Mesenchymal stem cell (in vitro differentiated cells and primary cell): ENCODE results near the gene MEX3A.

Experiments used
- DNase-seq: peaks from one replicate; pipeline ENCODE4 v3.0.0-alpha.2; 2013
- H2AFZ ChIP-seq: one replicate; pipeline ENCODE4 v1.6.1; 2013; ENCODE audit warnings: low read depth, mild to moderate bottlenecking, control low read depth, inconsistent platforms, low read length, moderate library complexity
- H2AK5ac ChIP-seq: 2 replicates; pipeline ENCODE4 v1.6.1; 2013; ENCODE audit warnings: low read length, moderate library complexity, mild to moderate bottlenecking, inconsistent platforms; ENCODE audit not compliant: severe bottlenecking
- H2BK120ac ChIP-seq: one replicate; pipeline ENCODE4 v1.6.1; 2013; ENCODE audit warnings: low read depth, mild to moderate bottlenecking, inconsistent platforms, low read length, moderate library complexity
- H2BK12ac ChIP-seq, 2 experiments: one replicate each; pipeline ENCODE4 v1.6.1; 2013; ENCODE audit warnings: inconsistent platforms in 2 of 2, low read length in 2 of 2, mild to moderate bottlenecking in 2 of 2, moderate library complexity in 2 of 2, control low read depth in 1 of 2
- H2BK15ac ChIP-seq: one replicate; pipeline ENCODE4 v1.6.1; 2013; ENCODE audit warnings: mild to moderate bottlenecking, low read depth, inconsistent platforms; ENCODE audit not compliant: poor library complexity, severe bottlenecking
- H2BK5ac ChIP-seq: 2 replicates; pipeline ENCODE4 v1.6.1; 2013; ENCODE audit warnings: low read depth, mild to moderate bottlenecking, low read length, control low read depth, inconsistent platforms; ENCODE audit not compliant: poor library complexity, severe bottlenecking
- H3K14ac ChIP-seq, 2 experiments: one replicate each; pipeline ENCODE4 v1.6.1; 2013; ENCODE audit warnings: inconsistent platforms in 2 of 2, low read length in 2 of 2, control low read depth in 1 of 2, mild to moderate bottlenecking in 1 of 2, moderate library complexity in 1 of 2
- H3K18ac ChIP-seq, 2 experiments: one replicate each; pipeline ENCODE4 v1.6.1; 2013; ENCODE audit warnings: inconsistent platforms in 2 of 2, low read length in 2 of 2, control low read depth in 1 of 2, low read depth in 1 of 2, mild to moderate bottlenecking in 1 of 2
- H3K23ac ChIP-seq, 2 experiments: one replicate each; pipeline ENCODE4 v1.6.1; 2013; ENCODE audit warnings: inconsistent platforms in 2 of 2, low read length in 2 of 2, mild to moderate bottlenecking in 2 of 2, moderate library complexity in 2 of 2, control low read depth in 1 of 2
- H3K27ac ChIP-seq: 2 replicates; pipeline ENCODE4 v1.5.1; 2013; ENCODE audit warnings: mild to moderate bottlenecking, moderate library complexity, low read length, control low read depth, inconsistent platforms; ENCODE audit not compliant: poor library complexity, severe bottlenecking
- H3K27me3 ChIP-seq, 2 experiments: 2 replicates each; pipeline versions ENCODE4 v1.6.1 to v1.7.0; 2013; ENCODE audit warnings: low read length in 2 of 2, mild to moderate bottlenecking in 2 of 2, moderate library complexity in 2 of 2, control low read depth in 1 of 2, inconsistent platforms in 1 of 2; ENCODE audit not compliant: control insufficient read depth in 1 of 2, insufficient read depth in 1 of 2
- H3K36me3 ChIP-seq, 2 experiments: 2 replicates each; pipeline versions ENCODE4 v1.6.1 to v1.7.0; 2013; ENCODE audit warnings: low read length in 2 of 2, control low read depth in 1 of 2, inconsistent platforms in 1 of 2, low read depth in 1 of 2, mild to moderate bottlenecking in 1 of 2; ENCODE audit not compliant: insufficient read depth in 2 of 2, control insufficient read depth in 1 of 2
- H3K4ac ChIP-seq, 2 experiments: one replicate each; pipeline ENCODE4 v1.6.1; 2013; ENCODE audit warnings: inconsistent platforms in 2 of 2, low read length in 2 of 2, mild to moderate bottlenecking in 2 of 2, moderate library complexity in 2 of 2, control low read depth in 1 of 2, low read depth in 1 of 2
- H3K4me1 ChIP-seq: 2 replicates; pipeline ENCODE4 v1.6.1; 2013; ENCODE audit warnings: low read depth, low read length, control low read depth; ENCODE audit not compliant: control insufficient read depth, insufficient read depth
- H3K4me2 ChIP-seq: 2 replicates; pipeline ENCODE4 v1.6.1; 2013; ENCODE audit warnings: low read length, mild to moderate bottlenecking, inconsistent platforms; ENCODE audit not compliant: poor library complexity, severe bottlenecking
- H3K4me3 ChIP-seq, 2 experiments: 2 replicates each; pipeline versions ENCODE4 v1.5.1 to v1.7.0; 2013; ENCODE audit warnings: low read length in 2 of 2, mild to moderate bottlenecking in 2 of 2, control low read depth in 1 of 2, low read depth in 1 of 2; ENCODE audit not compliant: insufficient read depth in 1 of 2
- H3K79me1 ChIP-seq: replicated peaks from 2 replicates; pipeline ENCODE4 v1.6.1; 2013; ENCODE audit warnings: mild to moderate bottlenecking, control low read depth, low read length, inconsistent platforms; ENCODE audit not compliant: poor library complexity, severe bottlenecking
- H3K9ac ChIP-seq: 2 replicates; pipeline ENCODE4 v1.7.0; 2013; ENCODE audit warnings: mild to moderate bottlenecking, low read length, moderate library complexity
- H3K9me3 ChIP-seq: 2 replicates; pipeline ENCODE4 v1.7.0; 2013; ENCODE audit warnings: mild to moderate bottlenecking, low read length; ENCODE audit not compliant: control insufficient read depth
- H4K8ac ChIP-seq: one replicate; pipeline ENCODE4 v1.6.1; 2013; ENCODE audit warnings: inconsistent platforms, mild to moderate bottlenecking, low read length, moderate library complexity
- H4K91ac ChIP-seq: one replicate; pipeline ENCODE4 v1.6.1; 2013; ENCODE audit warnings: mild to moderate bottlenecking, low read length, inconsistent platforms
- WGBS: methylation state at CpG from one replicate; pipeline ENCODE4 v1.1.7; 2013; ENCODE audit warnings: mixed read lengths; 5-methylcytosine and 5-hydroxymethylcytosine counted together

Gene MEX3A

DNA sequence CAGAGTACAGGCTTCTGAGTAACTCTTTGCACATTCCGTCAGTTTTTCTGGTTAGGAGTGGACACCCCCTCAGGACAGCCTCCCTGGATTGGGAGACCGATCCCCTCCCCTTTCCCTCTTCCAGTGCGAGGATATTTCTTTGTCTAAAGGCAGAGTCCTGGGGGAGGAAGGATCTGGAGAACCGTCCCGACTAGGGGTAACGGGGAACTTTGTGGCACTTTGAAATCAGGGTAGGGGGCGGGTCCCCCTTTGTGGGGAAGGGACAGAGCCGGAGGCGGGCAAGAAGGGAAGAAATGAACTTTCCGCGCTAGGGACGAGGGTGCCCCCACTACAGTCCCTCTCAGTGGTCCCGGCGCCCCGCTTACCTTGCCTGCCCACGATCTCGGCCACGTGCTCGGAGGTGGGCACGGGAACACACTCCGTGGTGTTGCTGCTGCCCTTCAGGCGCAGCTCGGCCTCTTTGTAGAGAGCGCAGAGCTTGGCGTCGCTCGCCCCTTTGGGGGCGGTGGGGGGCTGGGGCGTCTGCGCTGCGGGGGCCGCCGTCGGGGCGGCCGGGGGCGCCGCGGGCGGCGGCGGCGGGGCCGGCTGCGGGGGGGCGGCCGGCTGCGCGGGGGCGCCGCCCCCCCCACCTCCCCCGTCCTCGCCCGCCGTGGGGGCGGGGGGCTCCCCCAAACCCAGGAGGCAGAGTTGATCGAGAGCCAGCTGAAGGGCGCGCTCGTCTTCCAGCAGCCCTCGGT is 917 bp downstream of the MEX3A start:
- no peaks in the 10 kb centered on the region for H3K9me3 ChIP-seq

DNA sequence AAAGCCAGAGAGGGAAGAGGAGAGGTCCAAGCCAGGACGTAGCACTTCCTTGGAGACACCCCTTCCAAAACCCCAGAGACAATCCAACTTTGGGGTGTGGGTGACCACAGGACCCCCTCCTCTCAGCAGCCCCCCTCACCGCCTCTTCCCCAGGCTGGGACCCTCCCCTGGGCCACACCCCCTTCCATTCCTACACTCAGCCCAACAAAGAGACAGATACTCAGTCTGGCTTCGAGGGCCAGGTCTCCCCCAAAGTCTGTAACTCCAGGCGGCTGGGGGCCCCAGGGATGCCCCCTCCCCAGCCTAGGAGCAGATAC is 1.4 kb downstream of the MEX3A start:
- no peak overlapping the region for H2AFZ ChIP-seq
- 0% methylated on average over 4 of the region's 4 CpGs for WGBS
- H2AK5ac ChIP-seq, result peak overlapping the region; percentile 14
- peak overlapping the region in 1 of 2 experiments; percentile 13 for H3K18ac ChIP-seq
- no peak overlapping the region for H2BK120ac ChIP-seq
- DNase-seq, result no peak
- H3K4me2 ChIP-seq, result peak overlapping the region; percentile 91
- peak overlapping the region in 1 of 2 experiments; percentile 62 for H3K14ac ChIP-seq
- peaks cover 32% of the 10 kb centered on the region for H3K4me1 ChIP-seq
- H3K4me3 ChIP-seq, result peak overlapping the region; percentile 76 to 83
- H2BK15ac ChIP-seq, result peak overlapping the region; percentile 41
- H3K79me1 ChIP-seq, result peaks cover 24% of the 10 kb centered on the region
- H3K4ac ChIP-seq, result peak overlapping the region; percentile 9 to 83
- peak overlapping the region; percentile 85 for H3K27ac ChIP-seq
- peak overlapping the region; percentile 53 for H2BK5ac ChIP-seq
- peak overlapping the region in 1 of 2 experiments; percentile 17 for H2BK12ac ChIP-seq
- H3K9me3 ChIP-seq, result no peaks in the 10 kb centered on the region
- H4K91ac ChIP-seq, result no peak overlapping the region
- H3K36me3 ChIP-seq, result peaks cover 0 to 18% of the 10 kb centered on the region in 2 experiments
- no peak overlapping the region for H3K23ac ChIP-seq
- H4K8ac ChIP-seq, result peak overlapping the region; percentile 53
- peak overlapping the region; percentile 71 for H3K9ac ChIP-seq
- peaks cover 0 to 4% of the 10 kb centered on the region in 2 experiments for H3K27me3 ChIP-seq

More for the DNA sequence above, 917 bp downstream of the MEX3A start:
- Histone ChIP-seq H3K4ac (peak overlapping the region; percentile 9 to 83), H4K91ac (peak overlapping the region; percentile 74), H3K9ac (peak overlapping the region; percentile 71), H3K4me3 (peak overlapping the region; percentile 83 to 87), H3K79me1 (peaks cover 20% of the 10 kb centered on the region), H2BK12ac (peak overlapping the region; percentile 41 to 61), H2AFZ (no peak overlapping the region), H3K4me2 (peak overlapping the region; percentile 91), H3K36me3 (peaks cover 0 to 13% of the 10 kb centered on the region in 2 experiments), H3K27me3 (peaks cover 0 to 4% of the 10 kb centered on the region in 2 experiments), H2AK5ac (peak overlapping the region; percentile 31), H3K23ac (peak overlapping the region in 1 of 2 experiments; percentile 23), H3K14ac (peak overlapping the region in 1 of 2 experiments; percentile 97), H3K27ac (peak overlapping the region; percentile 85), H2BK15ac (peak overlapping the region; percentile 41), H2BK5ac (peak overlapping the region; percentile 53), H3K4me1 (peaks cover 29% of the 10 kb centered on the region), H3K18ac (peak overlapping the region; percentile 82 to 88), H2BK120ac (no peak overlapping the region), H4K8ac (peak overlapping the region; percentile 82)
- peak; percentile 42 for DNase-seq
- under 1% methylated on average over 35 of the region's 61 CpGs for WGBS

DNA sequence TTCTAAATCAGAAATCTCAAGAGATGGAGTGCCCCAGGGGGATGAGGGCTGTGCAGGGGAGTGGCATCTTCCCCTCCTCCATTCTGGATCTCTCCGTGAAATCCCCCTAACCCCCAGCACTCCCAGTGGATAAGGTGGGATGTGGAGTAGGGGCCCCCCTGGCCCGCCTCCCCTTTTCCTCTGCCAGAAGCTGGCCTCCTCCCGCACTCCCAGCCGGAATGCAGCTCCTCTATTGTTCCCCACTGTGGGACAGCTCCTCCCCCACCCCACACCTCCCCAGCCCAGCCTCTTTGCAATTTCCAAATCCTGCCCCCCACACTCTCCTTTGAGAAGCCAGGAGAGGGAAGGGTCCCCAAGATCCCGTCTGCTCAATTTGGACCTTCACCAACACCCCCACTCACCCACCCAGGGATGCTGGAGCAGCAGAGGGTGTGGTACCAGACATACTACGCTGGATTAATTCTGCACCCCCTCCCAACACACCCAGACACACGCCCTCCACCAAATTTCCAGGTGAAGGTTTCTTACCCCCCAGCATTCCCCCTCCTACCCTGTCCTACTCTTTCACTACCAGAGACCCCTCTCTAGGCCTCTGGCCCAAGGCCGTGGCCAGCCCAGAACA is 1.9 kb downstream of the MEX3A start:
- Histone ChIP-seq H2BK120ac (no peak overlapping the region), H3K4me3 (peak overlapping the region; percentile 76 to 83), H4K91ac (no peak overlapping the region), H3K14ac (no peak overlapping the region), H3K36me3 (peaks cover 0 to 22% of the 10 kb centered on the region in 2 experiments), H3K18ac (peak overlapping the region in 1 of 2 experiments; percentile 13), H2BK12ac (peak overlapping the region in 1 of 2 experiments; percentile 17), H3K4me2 (peak overlapping the region; percentile 91), H3K23ac (no peak overlapping the region), H4K8ac (no peak overlapping the region), H2AFZ (no peak overlapping the region), H3K79me1 (peaks cover 26% of the 10 kb centered on the region), H3K27me3 (peaks cover 0 to 4% of the 10 kb centered on the region in 2 experiments), H2BK5ac (no peak overlapping the region), H3K4ac (peak overlapping the region in 1 of 2 experiments; percentile 83), H3K4me1 (peaks cover 32% of the 10 kb centered on the region), H3K9ac (no peak overlapping the region), H3K27ac (no peak overlapping the region), H3K9me3 (no peaks in the 10 kb centered on the region), H2BK15ac (peak overlapping the region; percentile 41), H2AK5ac (peak overlapping the region; percentile 29)
- 8% methylated on average over 8 of the region's 8 CpGs for WGBS
- no peak for DNase-seq

DNA sequence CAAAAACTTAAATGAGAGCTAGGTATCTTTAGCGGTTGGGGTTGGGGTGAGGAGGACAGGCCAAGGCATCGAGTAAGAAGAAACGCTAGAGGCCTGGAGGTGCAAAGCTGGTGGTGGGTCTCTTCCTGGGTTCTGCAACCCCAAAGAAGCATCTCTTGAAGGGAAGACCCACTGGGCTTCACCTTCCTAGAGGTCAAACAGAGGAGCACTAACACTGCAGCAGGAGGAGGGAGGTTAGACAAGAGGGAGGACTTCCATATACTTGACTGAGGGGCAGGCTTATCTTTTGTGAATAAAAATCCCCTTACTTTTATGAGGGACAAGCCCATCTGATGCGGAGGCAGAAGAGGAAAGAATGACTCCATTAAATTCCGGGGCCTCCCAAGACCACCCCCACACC is 2.5 kb downstream of the MEX3A start:
- DNase-seq, result no peak
- H2AK5ac ChIP-seq, result peak overlapping the region; percentile 29
- peaks cover 0 to 4% of the 10 kb centered on the region in 2 experiments for H3K27me3 ChIP-seq
- H3K27ac ChIP-seq, result no peak overlapping the region
- no peak overlapping the region for H3K4me3 ChIP-seq
- H2BK12ac ChIP-seq, result no peak overlapping the region
- no peak overlapping the region for H4K91ac ChIP-seq
- WGBS, result 87% methylated on average over 5 of the region's 5 CpGs
- H3K79me1 ChIP-seq, result peaks cover 27% of the 10 kb centered on the region
- no peaks in the 10 kb centered on the region for H3K9me3 ChIP-seq
- no peak overlapping the region for H3K18ac ChIP-seq
- no peak overlapping the region for H2BK5ac ChIP-seq
- no peak overlapping the region for H3K14ac ChIP-seq
- no peak overlapping the region for H2BK15ac ChIP-seq
- no peak overlapping the region for H2BK120ac ChIP-seq
- peaks cover 28% of the 10 kb centered on the region for H3K4me1 ChIP-seq
- peak overlapping the region; percentile 91 for H3K4me2 ChIP-seq
- H4K8ac ChIP-seq, result no peak overlapping the region
- H3K23ac ChIP-seq, result no peak overlapping the region
- peaks cover 0 to 28% of the 10 kb centered on the region in 2 experiments for H3K36me3 ChIP-seq
- no peak overlapping the region for H3K4ac ChIP-seq
- no peak overlapping the region for H2AFZ ChIP-seq
- H3K9ac ChIP-seq, result no peak overlapping the region
